HepG2 (cell line): Measurements from ENCODE around the gene PALM. TPM values are rescaled to one million over a fixed set of nuclear protein-coding genes. Genes with fewer than 3 reads are reported as not detected.

Experiments used
- BHLHE40 ChIP-seq: IDR thresholded peaks from 2 replicates; pipeline ENCODE4 v1.6.1; 2011; ENCODE audit warnings: low read length, improper control_type of control experiment
- CBX2 ChIP-seq, 2 experiments: fragments of 200-600 bp in 1 of 2; sonication (generic); formaldehyde crosslinking in 1 of 2; IDR thresholded peaks; 2 replicates each; pipeline versions ENCODE4 v1.7.0 to v1.8.1; 2018 to 2022; ENCODE audit warnings: low read depth in 2 of 2, low read length in 1 of 2, mild to moderate bottlenecking in 1 of 2, missing genetic modification reagents in 1 of 2
- ELF1 ChIP-seq: sonication (generic); formaldehyde crosslinking; IDR thresholded peaks from 2 replicates; pipeline ENCODE4 v1.4.0; 2020; ENCODE audit warnings: missing genetic modification reagents
- GABPA ChIP-seq, 2 experiments: IDR thresholded peaks; 2 replicates each; pipeline ENCODE4 v1.6.1; 2011 to 2016; ENCODE audit warnings: low read depth in 2 of 2, low read length in 1 of 2, missing biosample characterization in 1 of 2, missing genetic modification characterization in 1 of 2
- GABPB1 ChIP-seq: IDR thresholded peaks from 2 replicates; pipeline ENCODE4 v1.6.1; 2016; ENCODE audit warnings: mild to moderate bottlenecking, missing genetic modification reagents, moderate library complexity, missing compliant biosample characterization
- GATAD2A ChIP-seq: IDR thresholded peaks from 2 replicates; pipeline ENCODE4 v1.6.1; 2016
- GLI4 ChIP-seq: sonication (generic); formaldehyde crosslinking; IDR thresholded peaks from 2 replicates; pipeline ENCODE4 v1.5.1; 2020; ENCODE audit warnings: missing genetic modification reagents, mild to moderate bottlenecking, moderate library complexity, borderline replicate concordance
- GZF1 ChIP-seq: sonication (generic); formaldehyde crosslinking; IDR thresholded peaks from 2 replicates; pipeline ENCODE4 v1.5.1; 2020; ENCODE audit warnings: mild to moderate bottlenecking, missing genetic modification reagents
- HDAC6 ChIP-seq: fragments of 200-600 bp; sonication (generic); IDR thresholded peaks from 2 replicates; pipeline ENCODE4 v1.7.0; 2017; ENCODE audit warnings: mild to moderate bottlenecking, antibody characterized with exemption, low read length, low read depth
- HNF4A ChIP-seq: sonication (generic); formaldehyde crosslinking; IDR thresholded peaks from 2 replicates; pipeline ENCODE4 v1.4.0; 2020; ENCODE audit warnings: missing genetic modification reagents
- HNF4G ChIP-seq, 2 experiments: sonication (generic) in 1 of 2; formaldehyde crosslinking in 1 of 2; IDR thresholded peaks; 2 replicates each; pipeline versions ENCODE4 v1.4.0 to v1.6.1; 2011 to 2020; ENCODE audit warnings: borderline replicate concordance in 2 of 2, low read depth in 2 of 2, mild to moderate bottlenecking in 2 of 2, low read length in 1 of 2, missing genetic modification reagents in 1 of 2, moderate library complexity in 1 of 2
- HNRNPH1 ChIP-seq: fragments of 200-400 bp; formaldehyde crosslinking; optimal IDR thresholded peaks from 2 replicates; pipeline ENCODE3; 2017; ENCODE audit warnings: mild to moderate bottlenecking, low read depth, low read length
- JUN ChIP-seq: sonication (generic); formaldehyde crosslinking; IDR thresholded peaks from 2 replicates; pipeline ENCODE4 v1.4.0; 2020; ENCODE audit warnings: mild to moderate bottlenecking, missing genetic modification reagents
- PCBP2 ChIP-seq: fragments of 200-400 bp; formaldehyde crosslinking; optimal IDR thresholded peaks from 2 replicates; pipeline ENCODE3; 2018; ENCODE audit warnings: low read length, low read depth; ENCODE audit not compliant: poor library complexity, severe bottlenecking
- RAD21 ChIP-seq: fragments of 450-650 bp; formaldehyde crosslinking; IDR thresholded peaks from 2 replicates; pipeline ENCODE4 v1.5.0; 2020; ENCODE audit warnings: mild to moderate bottlenecking
- SMYD3 ChIP-seq: sonication (generic); formaldehyde crosslinking; IDR thresholded peaks from 2 replicates; pipeline ENCODE4 v1.8.1; 2023; ENCODE audit warnings: mild to moderate bottlenecking, missing genetic modification reagents
- TEAD2 ChIP-seq: sonication (generic); formaldehyde crosslinking; IDR thresholded peaks from 2 replicates; pipeline ENCODE4 v1.9.0; 2021; ENCODE audit warnings: missing genetic modification reagents
- ZMYM3 ChIP-seq: sonication (generic); formaldehyde crosslinking; IDR thresholded peaks from 2 replicates; pipeline ENCODE4 v1.5.1; 2020; ENCODE audit warnings: mild to moderate bottlenecking, missing genetic modification reagents
- ZNF329 ChIP-seq: sonication (generic); formaldehyde crosslinking; IDR thresholded peaks from 2 replicates; pipeline ENCODE4 v1.9.0; 2021; ENCODE audit warnings: low read depth, mild to moderate bottlenecking, missing genetic modification reagents
- ZNF33A ChIP-seq: sonication (generic); formaldehyde crosslinking; IDR thresholded peaks from 2 replicates; pipeline ENCODE4 v1.5.1; 2020; ENCODE audit warnings: missing genetic modification reagents, mild to moderate bottlenecking, moderate library complexity, borderline replicate concordance
- ZNF354B ChIP-seq: sonication (generic); formaldehyde crosslinking; IDR thresholded peaks from 2 replicates; pipeline ENCODE4 v1.8.0; 2022; ENCODE audit warnings: mild to moderate bottlenecking, missing genetic modification reagents
- ZNF468 ChIP-seq: sonication (generic); formaldehyde crosslinking; IDR thresholded peaks from 2 replicates; pipeline ENCODE4 v1.8.0; 2022; ENCODE audit warnings: mild to moderate bottlenecking, moderate library complexity, missing genetic modification reagents
- ZNF788 ChIP-seq: sonication (generic); formaldehyde crosslinking; IDR thresholded peaks from 2 replicates; pipeline ENCODE4 v1.5.0; 2020; ENCODE audit warnings: mild to moderate bottlenecking, missing genetic modification reagents, borderline replicate concordance
- polyA plus RNA-seq, 8 experiments: library from polyadenylated mRNA; depleted of rRNA in 3 of 8; stranded (reverse) in 7 of 8; unstranded in 1 of 8; fragments of >200 nt; fragmentation: Illumina TruSeq in 4 of 8; extraction: Trizol in 4 of 8; gene quantifications; 2 replicates each; pipeline versions ENCODE4 v1.2.1 to v1.2.3, GENCODE V29; 2011 to 2016; ENCODE audit warnings: low read depth in 4 of 8, missing spikeins in 1 of 8, mixed read lengths in 1 of 8; ENCODE audit not compliant: insufficient read depth in 1 of 8
- total RNA-seq, 5 experiments: library from RNA; depleted of rRNA; stranded (reverse); fragments of >200 nt; fragmentation: Illumina TruSeq; extraction: Trizol; gene quantifications; 2 replicates each; pipeline ENCODE4 v1.2.3, GENCODE V29; 2016; ENCODE audit warnings: low read depth in 1 of 5
- TF ChIP-seq, protein P1 (sequence below): sonication (generic); formaldehyde crosslinking; IDR thresholded peaks from 2 replicates; pipeline ENCODE4 v1.8.0; 2022; ENCODE audit warnings: missing genetic modification reagents, mild to moderate bottlenecking, inconsistent platforms, borderline replicate concordance
- TF ChIP-seq, protein P2 (sequence below): sonication (generic); formaldehyde crosslinking; IDR thresholded peaks from 2 replicates; pipeline ENCODE4 v1.5.1; 2020; ENCODE audit warnings: mild to moderate bottlenecking, moderate library complexity, missing genetic modification reagents
- TF ChIP-seq, protein P3 (sequence below): IDR thresholded peaks from 2 replicates; pipeline ENCODE4 v1.6.1; 2016
- TF ChIP-seq, protein P4 (sequence below): sonication (generic); formaldehyde crosslinking; IDR thresholded peaks from 2 replicates; pipeline ENCODE4 v1.5.0; 2020; ENCODE audit warnings: mild to moderate bottlenecking, missing genetic modification reagents, moderate library complexity

Gene PALM
- total and polyA plus RNA-seq, 2 of the 13 experiments (the other 11 are each of a cell fraction or from before 2014, with no cell fraction given), result 4.0 to 9.7 TPM

DNA sequence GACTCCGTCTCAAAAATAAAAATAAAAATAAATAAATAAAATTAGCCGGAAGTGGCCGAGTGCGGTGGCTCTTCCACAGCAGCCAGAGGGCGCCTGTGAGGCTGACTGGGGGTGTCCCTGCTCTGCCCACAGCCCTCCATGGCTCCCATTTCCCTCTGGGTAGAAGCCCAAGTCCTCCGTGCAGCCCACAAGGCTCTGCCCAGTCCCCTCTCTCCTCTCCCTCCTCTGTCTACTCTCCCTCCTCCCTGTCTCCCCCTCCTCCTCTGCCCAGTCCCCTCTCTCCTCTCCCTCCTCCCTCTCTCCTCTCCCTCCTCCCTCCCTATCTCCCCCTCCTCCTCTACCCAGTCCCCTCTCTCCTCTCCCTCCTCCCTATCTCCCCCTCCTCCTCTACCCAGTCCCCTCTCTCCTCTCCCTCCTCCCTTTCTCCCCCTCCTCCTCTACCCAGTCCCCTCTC lies 62.6 kb downstream of the PALM start (continued):
- TF ChIP-seq HNF4A (CRISPR knock-in tag) (no peak), HNF4G (IDR thresholded peaks at IDR 0.05; ENCODE audit: borderline replicate concordance, low read depth, low read length) (no peak), HNF4G (CRISPR knock-in tag; IDR thresholded peaks at IDR 0.05; ENCODE audit: borderline replicate concordance, low read depth) (no peak), ZNF33A (no peak), ZNF354B (no peak), ZNF788 (CRISPR knock-in tag) (no peak), GABPB1 (CRISPR knock-in tag) (peak; percentile 79), CBX2 (IDR thresholded peaks at IDR 0.05; ENCODE audit: low read depth, low read length) (no peak), CBX2 (CRISPR knock-in tag; IDR thresholded peaks at IDR 0.05; ENCODE audit: low read depth) (no peak), ELF1 (CRISPR knock-in tag) (peak; percentile 63; the same call in 1 of the 2 replicates), TEAD2 (CRISPR knock-in tag) (no peak), HNRNPH1 (no peak), GATAD2A (CRISPR knock-in tag) (no peak), JUN (CRISPR knock-in tag) (no peak), GLI4 (CRISPR knock-in tag) (no peak), ZMYM3 (CRISPR knock-in tag) (peak; percentile 62; the same call in 1 of the 2 replicates), ZNF468 (CRISPR knock-in tag) (no peak), HDAC6 (no peak), ZNF329 (CRISPR knock-in tag) (0 out of 2 replicates have a peak, but pooled peaks have one; percentile 22), BHLHE40 (no peak), SMYD3 (CRISPR knock-in tag) (no peak), GZF1 (CRISPR knock-in tag) (no peak), RAD21 (CRISPR knock-in tag) (peak; percentile 58), GABPA (IDR thresholded peaks at IDR 0.05; ENCODE audit: low read depth, low read length) (no peak; the same call in 1 of the 2 replicates), GABPA (CRISPR knock-in tag; IDR thresholded peaks at IDR 0.05; ENCODE audit: low read depth) (peak; percentile 68), PCBP2 (peak; percentile 56)
- TF ChIP-seq, protein P1, sequence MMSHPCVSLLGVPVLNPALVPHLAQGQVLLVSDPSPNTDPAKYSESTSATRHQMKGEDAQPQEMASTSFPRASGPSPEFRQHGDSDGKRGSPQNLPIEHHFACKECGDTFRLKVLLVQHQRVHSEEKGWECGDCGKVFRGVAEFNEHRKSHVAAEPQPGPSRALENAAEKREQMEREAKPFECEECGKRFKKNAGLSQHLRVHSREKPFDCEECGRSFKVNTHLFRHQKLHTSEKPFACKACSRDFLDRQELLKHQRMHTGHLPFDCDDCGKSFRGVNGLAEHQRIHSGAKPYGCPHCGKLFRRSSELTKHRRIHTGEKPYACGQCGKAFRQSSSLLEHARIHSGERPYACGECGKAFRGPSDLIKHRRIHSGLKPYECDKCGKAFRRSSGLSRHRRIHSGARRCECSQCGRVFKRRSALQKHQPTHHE (CRISPR knock-in tag), result no peak
- TF ChIP-seq, protein P2, sequence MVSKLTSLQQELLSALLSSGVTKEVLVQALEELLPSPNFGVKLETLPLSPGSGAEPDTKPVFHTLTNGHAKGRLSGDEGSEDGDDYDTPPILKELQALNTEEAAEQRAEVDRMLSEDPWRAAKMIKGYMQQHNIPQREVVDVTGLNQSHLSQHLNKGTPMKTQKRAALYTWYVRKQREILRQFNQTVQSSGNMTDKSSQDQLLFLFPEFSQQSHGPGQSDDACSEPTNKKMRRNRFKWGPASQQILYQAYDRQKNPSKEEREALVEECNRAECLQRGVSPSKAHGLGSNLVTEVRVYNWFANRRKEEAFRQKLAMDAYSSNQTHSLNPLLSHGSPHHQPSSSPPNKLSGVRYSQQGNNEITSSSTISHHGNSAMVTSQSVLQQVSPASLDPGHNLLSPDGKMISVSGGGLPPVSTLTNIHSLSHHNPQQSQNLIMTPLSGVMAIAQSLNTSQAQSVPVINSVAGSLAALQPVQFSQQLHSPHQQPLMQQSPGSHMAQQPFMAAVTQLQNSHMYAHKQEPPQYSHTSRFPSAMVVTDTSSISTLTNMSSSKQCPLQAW (CRISPR knock-in tag), result no peak
- TF ChIP-seq, protein P3, sequence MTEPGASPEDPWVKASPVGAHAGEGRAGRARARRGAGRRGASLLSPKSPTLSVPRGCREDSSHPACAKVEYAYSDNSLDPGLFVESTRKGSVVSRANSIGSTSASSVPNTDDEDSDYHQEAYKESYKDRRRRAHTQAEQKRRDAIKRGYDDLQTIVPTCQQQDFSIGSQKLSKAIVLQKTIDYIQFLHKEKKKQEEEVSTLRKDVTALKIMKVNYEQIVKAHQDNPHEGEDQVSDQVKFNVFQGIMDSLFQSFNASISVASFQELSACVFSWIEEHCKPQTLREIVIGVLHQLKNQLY (CRISPR knock-in tag), result no peak
- TF ChIP-seq, protein P4, sequence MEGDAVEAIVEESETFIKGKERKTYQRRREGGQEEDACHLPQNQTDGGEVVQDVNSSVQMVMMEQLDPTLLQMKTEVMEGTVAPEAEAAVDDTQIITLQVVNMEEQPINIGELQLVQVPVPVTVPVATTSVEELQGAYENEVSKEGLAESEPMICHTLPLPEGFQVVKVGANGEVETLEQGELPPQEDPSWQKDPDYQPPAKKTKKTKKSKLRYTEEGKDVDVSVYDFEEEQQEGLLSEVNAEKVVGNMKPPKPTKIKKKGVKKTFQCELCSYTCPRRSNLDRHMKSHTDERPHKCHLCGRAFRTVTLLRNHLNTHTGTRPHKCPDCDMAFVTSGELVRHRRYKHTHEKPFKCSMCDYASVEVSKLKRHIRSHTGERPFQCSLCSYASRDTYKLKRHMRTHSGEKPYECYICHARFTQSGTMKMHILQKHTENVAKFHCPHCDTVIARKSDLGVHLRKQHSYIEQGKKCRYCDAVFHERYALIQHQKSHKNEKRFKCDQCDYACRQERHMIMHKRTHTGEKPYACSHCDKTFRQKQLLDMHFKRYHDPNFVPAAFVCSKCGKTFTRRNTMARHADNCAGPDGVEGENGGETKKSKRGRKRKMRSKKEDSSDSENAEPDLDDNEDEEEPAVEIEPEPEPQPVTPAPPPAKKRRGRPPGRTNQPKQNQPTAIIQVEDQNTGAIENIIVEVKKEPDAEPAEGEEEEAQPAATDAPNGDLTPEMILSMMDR (CRISPR knock-in tag), result peak; percentile 65
